ENCODE data around the gene MERTK.
A peak's percentile ranks its signal among the peaks of the same experiment; 100 is the strongest.
"Not testable (repeated sequence)": the region's sequence is repeated elsewhere in the genome, so short reads cannot be mapped to it uniquely, and the experiment has no call there.

Gene MERTK

GRCh38 chr2:111954602-111955332, 56.4 kb downstream of the MERTK start:
- no peak for DNase-seq (ENCODE audit: low read depth in 2 of 2)
- TF ChIP-seq CTCF (IDR thresholded peaks at IDR 0.05; ENCODE audit: low read depth, low read length), result no peak
- H3K4me3 ChIP-seq (replicated peaks in 1 of 2; ENCODE audit: low read depth in 2 of 2, low read length in 2 of 2), result no peak overlapping the region

- H3K4me3 ChIP-seq (replicated peaks in 1 of 2; ENCODE audit: low read depth in 2 of 2, low read length in 2 of 2), result no peak overlapping the region
- no peak for TF ChIP-seq CTCF (IDR thresholded peaks at IDR 0.05; ENCODE audit: low read depth, low read length)
- DNase-seq (ENCODE audit: low read depth in 2 of 2), result no peak
Observed at GRCh38 chr2:111957872-111958354, 59.5 kb downstream of the MERTK start.

GRCh38 chr2:111958901-111959300, 60.5 kb downstream of the MERTK start:
- DNase-seq (ENCODE audit: low read depth in 2 of 2), result no peak
- peak; percentile 21 for TF ChIP-seq CTCF (IDR thresholded peaks at IDR 0.05; ENCODE audit: low read depth, low read length)
- H3K4me3 ChIP-seq (replicated peaks in 1 of 2; ENCODE audit: low read depth in 2 of 2, low read length in 2 of 2), result no peak overlapping the region

- DNase-seq (ENCODE audit: low read depth in 2 of 2), result no peak
- no peak for TF ChIP-seq CTCF (IDR thresholded peaks at IDR 0.05; ENCODE audit: low read depth, low read length)
- H3K4me3 ChIP-seq (replicated peaks in 1 of 2; ENCODE audit: low read depth in 2 of 2, low read length in 2 of 2), result no peak overlapping the region
Observed at GRCh38 chr2:111961663-111962062, 63.3 kb downstream of the MERTK start.

GRCh38 chr2:111963086-111963485, 64.7 kb downstream of the MERTK start:
- not testable (repeated sequence) for DNase-seq (ENCODE audit: low read depth in 2 of 2); H3K4me3 ChIP-seq (replicated peaks in 1 of 2; ENCODE audit: low read depth in 2 of 2, low read length in 2 of 2)

- H3K4me3 ChIP-seq (replicated peaks in 1 of 2; ENCODE audit: low read depth in 2 of 2, low read length in 2 of 2); DNase-seq (ENCODE audit: low read depth in 2 of 2): not testable (repeated sequence)
Observed at GRCh38 chr2:111963508-111963907, 65.1 kb downstream of the MERTK start.

GRCh38 chr2:111965062-111965461, 66.7 kb downstream of the MERTK start:
- DNase-seq (ENCODE audit: low read depth in 2 of 2), result no peak
- TF ChIP-seq CTCF (IDR thresholded peaks at IDR 0.05; ENCODE audit: low read depth, low read length), result no peak

GRCh38 chr2:111966241-111966640, 67.8 kb downstream of the MERTK start:
- TF ChIP-seq CTCF (IDR thresholded peaks at IDR 0.05; ENCODE audit: low read depth, low read length), result no peak

More at GRCh38 chr2:111965062-111965461, 66.7 kb downstream of the MERTK start:
- no peak overlapping the region for H3K4me3 ChIP-seq (replicated peaks in 1 of 2; ENCODE audit: low read depth in 2 of 2, low read length in 2 of 2)

More at GRCh38 chr2:111966241-111966640, 67.8 kb downstream of the MERTK start:
- no peak overlapping the region for H3K4me3 ChIP-seq (replicated peaks in 1 of 2; ENCODE audit: low read depth in 2 of 2, low read length in 2 of 2)
- no peak for DNase-seq (ENCODE audit: low read depth in 2 of 2)
